Ovary (tissue), 3 donors: ENCODE data around the gene RPS26.

ENCODE experiments used
- EP300 ChIP-seq: sonication (generic); formaldehyde crosslinking; IDR thresholded peaks from one replicate; pipeline ENCODE4 v1.6.1; 2017; ENCODE audit warnings: antibody characterized with exemption
- POLR2A ChIP-seq: fragments of 450-650 bp; IDR thresholded peaks from one replicate; pipeline ENCODE4 v1.6.1; 2017; ENCODE audit warnings: antibody characterized with exemption, mild to moderate bottlenecking, moderate library complexity
- TF ChIP-seq, protein P1 (sequence below), 3 donors: fragments of 450-650 bp in 2 of 3; fragments of 200-600 bp in 1 of 3; IDR thresholded peaks; one replicate each; pipeline versions ENCODE4 v1.5.1 to v1.8.0; 2016 to 2022; ENCODE audit warnings: antibody characterized with exemption in 3 of 3, mild to moderate bottlenecking in 1 of 3
- donor health status: DM: no; HTN: no; CAD: no.

GRCh38 chr12:56053407-56053893, 11.7 kb downstream of the RPS26 start:
- TF ChIP-seq POLR2A (no peak), EP300 (no peak)
- TF ChIP-seq, protein P1, sequence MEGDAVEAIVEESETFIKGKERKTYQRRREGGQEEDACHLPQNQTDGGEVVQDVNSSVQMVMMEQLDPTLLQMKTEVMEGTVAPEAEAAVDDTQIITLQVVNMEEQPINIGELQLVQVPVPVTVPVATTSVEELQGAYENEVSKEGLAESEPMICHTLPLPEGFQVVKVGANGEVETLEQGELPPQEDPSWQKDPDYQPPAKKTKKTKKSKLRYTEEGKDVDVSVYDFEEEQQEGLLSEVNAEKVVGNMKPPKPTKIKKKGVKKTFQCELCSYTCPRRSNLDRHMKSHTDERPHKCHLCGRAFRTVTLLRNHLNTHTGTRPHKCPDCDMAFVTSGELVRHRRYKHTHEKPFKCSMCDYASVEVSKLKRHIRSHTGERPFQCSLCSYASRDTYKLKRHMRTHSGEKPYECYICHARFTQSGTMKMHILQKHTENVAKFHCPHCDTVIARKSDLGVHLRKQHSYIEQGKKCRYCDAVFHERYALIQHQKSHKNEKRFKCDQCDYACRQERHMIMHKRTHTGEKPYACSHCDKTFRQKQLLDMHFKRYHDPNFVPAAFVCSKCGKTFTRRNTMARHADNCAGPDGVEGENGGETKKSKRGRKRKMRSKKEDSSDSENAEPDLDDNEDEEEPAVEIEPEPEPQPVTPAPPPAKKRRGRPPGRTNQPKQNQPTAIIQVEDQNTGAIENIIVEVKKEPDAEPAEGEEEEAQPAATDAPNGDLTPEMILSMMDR (IDR thresholded peaks at IDR 0.05): no peak
